Stimulated activated CD8-positive, alpha-beta memory T cell treated with anti-CD3 and anti-CD28 coated beads, Interleukin-4, amount 100 ng/mL, for 24 hours (primary cell): Measurements from ENCODE around the gene BTBD17.
A peak's percentile ranks its signal among the peaks of the same experiment; 100 is the strongest.
"Not testable (repeated sequence)": the region's sequence is repeated elsewhere in the genome, so short reads cannot be mapped to it uniquely, and the experiment has no call there.

ENCODE experiments used
- DNase-seq: peaks from one replicate; pipeline ENCODE4 v3.0.0-alpha.2; 2020; ENCODE audit warnings: low read depth

The BTBD17 gene, protein sequence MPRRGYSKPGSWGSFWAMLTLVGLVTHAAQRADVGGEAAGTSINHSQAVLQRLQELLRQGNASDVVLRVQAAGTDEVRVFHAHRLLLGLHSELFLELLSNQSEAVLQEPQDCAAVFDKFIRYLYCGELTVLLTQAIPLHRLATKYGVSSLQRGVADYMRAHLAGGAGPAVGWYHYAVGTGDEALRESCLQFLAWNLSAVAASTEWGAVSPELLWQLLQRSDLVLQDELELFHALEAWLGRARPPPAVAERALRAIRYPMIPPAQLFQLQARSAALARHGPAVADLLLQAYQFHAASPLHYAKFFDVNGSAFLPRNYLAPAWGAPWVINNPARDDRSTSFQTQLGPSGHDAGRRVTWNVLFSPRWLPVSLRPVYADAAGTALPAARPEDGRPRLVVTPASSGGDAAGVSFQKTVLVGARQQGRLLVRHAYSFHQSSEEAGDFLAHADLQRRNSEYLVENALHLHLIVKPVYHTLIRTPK

GRCh38 chr17:74361230-74362068, at the start of gene BTBD17:
TSS of gene BTBD17 (minus strand) at chr17:74361868. CDS start at chr17:74361819, 49 bp downstream.
- peak; percentile 22 for DNase-seq

- no peak for DNase-seq
Measured at GRCh38 chr17:74410001-74410443, 48.4 kb upstream of the BTBD17 start.

GRCh38 chr17:74408815-74409214, 47.1 kb upstream of the BTBD17 start:
- DNase-seq: no peak

DNA sequence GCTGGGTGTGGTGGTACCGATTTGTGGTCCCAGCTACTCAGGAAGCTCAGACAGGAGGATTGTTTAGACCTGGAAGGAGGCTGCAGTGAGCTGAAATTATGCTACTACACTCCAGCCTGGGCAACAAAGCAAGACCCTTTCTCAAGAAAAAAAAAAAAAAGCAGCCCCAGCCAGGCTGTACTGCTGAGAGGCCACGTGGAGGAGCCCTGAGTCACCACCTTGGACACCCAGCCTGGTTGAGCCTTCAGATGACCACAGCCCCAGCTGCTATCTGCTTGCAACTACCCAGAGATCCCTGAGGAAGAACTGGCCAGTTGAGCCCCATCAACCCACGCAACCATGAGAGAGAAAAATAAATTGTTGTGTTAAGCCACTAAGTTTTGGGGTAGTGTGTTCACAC, 46.6 kb upstream of the BTBD17 start:
- DNase-seq: no peak

GRCh38 chr17:74407384-74407783, 45.7 kb upstream of the BTBD17 start:
- no peak for DNase-seq

DNA sequence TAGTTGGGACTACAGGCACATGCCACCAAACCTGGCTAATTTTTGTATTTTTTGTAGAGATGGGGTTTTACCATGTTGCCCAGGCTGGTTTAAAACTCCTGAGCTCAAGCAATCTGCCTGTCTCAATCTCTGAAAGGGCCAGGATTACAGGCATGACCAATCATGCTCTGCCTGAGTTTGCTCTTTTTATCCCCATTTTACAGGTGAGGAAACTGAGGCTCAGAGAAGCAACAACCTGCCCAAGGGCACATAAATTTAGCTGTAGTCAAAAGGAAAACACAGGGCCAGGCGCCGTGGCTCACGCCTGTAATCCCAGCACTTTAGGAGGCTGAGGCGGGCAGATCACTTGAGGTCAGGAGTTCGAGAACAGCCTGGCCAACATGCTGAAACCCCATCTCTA, 43.6 kb upstream of the BTBD17 start:
- not testable (repeated sequence) for DNase-seq

DNA sequence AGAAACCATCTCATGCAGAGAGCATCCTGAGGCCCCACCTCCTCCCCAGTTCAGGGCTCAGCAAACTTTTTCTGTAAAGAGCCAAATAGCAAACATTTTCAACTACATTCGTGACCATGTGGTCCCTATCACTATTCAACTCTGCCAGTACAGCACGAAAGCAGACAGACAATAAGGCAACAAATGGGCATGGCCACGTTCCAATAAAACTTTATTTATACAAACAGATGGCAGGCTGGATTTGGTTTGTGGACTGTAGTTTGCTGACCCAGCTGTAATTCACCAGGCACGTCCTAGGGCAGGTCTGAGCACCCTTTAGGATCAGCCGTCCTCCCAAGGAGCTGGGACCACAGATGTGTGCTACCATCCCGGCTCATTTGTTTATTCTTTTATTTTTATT, 43.1 kb upstream of the BTBD17 start:
- DNase-seq: no peak

DNA sequence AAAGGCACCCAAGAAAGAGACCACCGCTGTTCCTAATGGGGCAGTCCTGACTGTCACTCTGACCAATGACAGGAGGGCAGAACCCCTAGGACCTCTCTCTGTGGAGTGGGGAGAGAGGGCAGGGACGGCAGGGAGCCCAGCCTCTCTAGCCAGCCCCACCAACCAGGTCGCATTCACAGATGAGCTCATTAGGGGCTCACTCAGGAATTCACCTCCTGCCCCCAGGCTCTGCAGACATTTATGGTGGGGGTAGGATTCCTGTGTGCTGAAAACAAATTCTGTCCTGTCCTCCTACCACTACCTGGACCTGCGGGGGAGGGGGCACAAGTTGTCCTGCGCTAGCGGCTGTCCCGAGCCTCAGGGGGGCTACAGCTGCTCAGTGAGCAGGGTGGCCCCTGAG, 42.5 kb upstream of the BTBD17 start:
- no peak for DNase-seq

GRCh38 chr17:74403512-74404137, 42.0 kb upstream of the BTBD17 start:
- no peak for DNase-seq

DNA sequence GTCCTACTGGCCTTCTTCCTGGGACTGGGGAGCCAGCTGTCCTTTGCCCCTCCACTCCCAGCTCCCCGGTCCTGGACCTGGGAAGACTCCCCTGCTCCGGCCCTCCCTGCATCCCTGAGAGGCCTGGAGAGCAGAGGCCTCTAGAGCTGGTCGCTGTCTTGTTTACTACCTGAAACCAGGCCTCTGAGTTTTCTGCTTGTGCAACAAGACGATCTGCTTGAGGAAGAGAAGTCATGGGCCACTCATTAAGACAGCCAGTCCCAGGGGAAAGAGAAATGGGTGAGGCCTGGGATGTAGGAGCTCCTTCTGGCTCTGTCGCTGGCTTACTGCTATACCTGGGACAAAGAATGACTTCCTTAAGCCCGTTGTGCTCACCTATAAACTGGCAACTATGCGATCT, 40.4 kb upstream of the BTBD17 start:
- no peak for DNase-seq

- no peak for DNase-seq
Measured at GRCh38 chr17:74396567-74396966, 34.9 kb upstream of the BTBD17 start.

- DNase-seq: no peak
Measured at GRCh38 chr17:74394977-74395376, 33.3 kb upstream of the BTBD17 start.

- no peak for DNase-seq
Measured at GRCh38 chr17:74394275-74394950, 32.7 kb upstream of the BTBD17 start.

GRCh38 chr17:74393346-74393942, 31.8 kb upstream of the BTBD17 start:
- DNase-seq: no peak

DNA sequence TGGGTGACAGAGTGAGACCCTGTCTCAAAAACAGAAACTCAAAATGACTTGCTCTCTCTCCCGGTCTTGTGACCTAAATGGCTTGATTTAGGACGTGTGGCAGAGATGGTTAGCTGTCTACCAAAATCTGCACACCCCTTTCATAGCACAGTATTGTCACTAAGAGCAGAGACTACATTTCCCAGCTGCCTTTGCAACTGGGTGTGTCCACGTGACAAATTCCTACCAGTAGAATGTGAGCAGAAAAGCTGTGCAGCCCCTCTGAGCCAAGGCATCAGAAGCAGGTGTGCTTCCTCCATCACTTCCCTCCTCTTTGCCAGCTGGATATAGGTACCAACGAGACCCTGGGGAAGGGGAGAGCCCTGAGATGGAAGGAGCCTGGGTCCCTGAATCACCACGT, 31.2 kb upstream of the BTBD17 start:
- no peak for DNase-seq

DNA sequence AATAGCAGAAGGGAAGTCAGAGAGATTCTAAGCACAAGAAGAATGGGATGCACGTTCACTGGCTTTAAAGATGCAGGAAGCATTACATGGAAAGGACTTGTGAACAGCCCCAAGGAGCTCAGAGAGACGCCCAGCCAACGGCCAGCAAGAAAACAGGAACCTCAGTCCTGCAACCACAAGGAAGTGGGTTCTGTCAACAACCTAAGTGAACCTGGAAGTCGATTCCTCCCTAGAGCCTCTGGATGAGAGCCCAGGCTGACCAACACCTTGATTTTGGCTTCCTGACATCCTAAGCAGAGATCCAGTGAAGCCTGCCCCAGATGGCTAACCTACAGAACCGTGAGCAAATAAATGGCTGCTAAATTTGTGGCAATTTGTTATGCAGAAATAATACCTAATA, 30.1 kb upstream of the BTBD17 start:
- no peak for DNase-seq

DNA sequence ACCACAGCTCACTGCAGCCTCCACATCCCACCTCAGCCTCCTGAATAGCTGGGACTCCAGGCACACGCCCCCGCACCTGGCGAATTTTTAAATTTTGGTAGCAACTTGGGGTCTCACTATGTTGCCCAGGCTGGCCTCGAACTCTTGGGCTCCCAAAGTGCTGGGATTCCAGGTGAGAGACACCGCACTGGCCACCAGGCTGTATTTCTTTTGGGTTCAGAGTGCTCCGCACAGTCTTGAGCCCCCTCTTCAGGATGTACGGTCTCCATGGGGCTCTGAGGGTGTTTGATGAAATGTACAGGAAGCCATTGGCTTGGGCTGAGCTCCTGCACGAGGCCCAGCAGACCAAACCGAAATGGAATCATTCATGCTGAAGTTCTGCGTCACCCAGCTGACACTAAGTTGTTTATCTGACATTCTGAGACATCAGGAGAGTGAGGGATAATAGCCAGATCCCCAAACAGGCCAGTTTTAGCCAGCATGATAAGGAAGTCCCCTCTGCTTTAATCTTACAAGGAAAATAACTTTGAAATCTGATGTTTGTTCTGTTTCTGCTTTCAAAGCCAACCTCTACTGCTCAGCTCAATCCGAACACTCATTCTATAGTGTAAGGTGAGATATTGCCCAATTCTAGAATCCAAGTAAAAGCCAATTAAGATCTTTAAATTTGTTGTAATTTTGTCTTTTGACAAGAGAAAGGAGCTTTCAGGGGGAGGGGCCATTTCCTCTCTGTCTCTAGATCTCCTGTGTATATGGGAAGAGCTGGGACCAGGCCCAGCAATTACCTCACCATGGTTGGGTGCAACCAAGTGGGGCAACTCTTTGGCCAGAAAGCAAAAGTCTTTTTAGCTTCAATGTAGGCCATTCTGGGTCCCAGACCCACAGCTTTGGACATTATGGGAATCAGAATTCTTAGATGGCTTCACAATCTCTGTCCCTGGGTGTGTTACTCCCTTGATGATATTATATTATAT, 29.3 kb upstream of the BTBD17 start:
- no peak for DNase-seq

DNA sequence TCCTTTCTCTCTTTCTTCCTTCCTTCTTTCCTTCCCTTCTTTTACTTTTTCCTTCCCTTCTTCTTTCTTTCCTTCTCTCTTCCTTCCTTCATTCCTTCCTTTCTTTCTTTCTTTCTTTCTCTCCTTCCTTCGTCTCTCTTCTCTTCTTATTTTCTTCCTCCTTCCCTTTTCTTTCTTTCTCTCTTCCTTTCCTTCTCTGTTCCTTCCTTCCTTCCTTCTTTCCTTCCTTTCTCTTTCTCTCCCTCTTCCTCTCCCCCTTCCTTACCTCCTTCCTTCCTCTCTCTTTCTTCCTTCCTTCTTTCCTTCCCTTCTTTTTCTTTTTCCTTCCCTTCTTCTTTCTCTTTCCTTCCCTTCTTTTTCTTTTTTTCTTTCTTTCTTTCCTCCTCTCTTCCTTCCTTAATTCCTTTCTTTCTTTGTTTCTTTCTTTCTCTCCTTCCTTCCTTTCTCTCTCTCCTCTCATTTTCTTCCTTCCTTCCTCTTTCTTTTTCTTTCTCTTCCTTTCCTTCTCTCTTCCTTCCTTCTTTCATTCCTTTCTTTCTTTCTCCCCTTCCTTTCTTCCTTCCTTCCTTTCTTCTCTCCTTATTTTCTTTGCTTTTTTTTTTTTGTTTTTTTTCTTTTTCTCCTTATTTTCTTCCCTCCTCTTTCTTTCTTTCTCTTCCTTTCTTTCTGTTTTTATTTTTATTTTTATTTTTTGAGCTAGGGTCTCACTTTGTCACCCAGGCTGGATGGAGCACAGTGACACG, 28.4 kb upstream of the BTBD17 start:
- no peak for DNase-seq

GRCh38 chr17:74389084-74389753, 27.6 kb upstream of the BTBD17 start:
- no peak for DNase-seq
